Fibroblast of pulmonary artery (primary cell): Measurements from ENCODE around the gene TRPT1.

ENCODE experiments used
- DNase-seq: peaks from one replicate; pipeline ENCODE4 v3.0.0-alpha.2; 2010; ENCODE audit warnings: low read depth
- H3K4me3 ChIP-seq: replicated peaks from 2 replicates; pipeline ENCODE4 v1.5.1; 2011; ENCODE audit warnings: low read depth, mild to moderate bottlenecking, control low read depth, low read length, moderate library complexity
- TF ChIP-seq, protein P1 (sequence below): IDR thresholded peaks from 2 replicates; pipeline ENCODE4 v1.5.1; 2011; ENCODE audit warnings: mild to moderate bottlenecking, control low read depth, low read length, inconsistent platforms; ENCODE audit errors: missing control alignments

Gene TRPT1

DNA sequence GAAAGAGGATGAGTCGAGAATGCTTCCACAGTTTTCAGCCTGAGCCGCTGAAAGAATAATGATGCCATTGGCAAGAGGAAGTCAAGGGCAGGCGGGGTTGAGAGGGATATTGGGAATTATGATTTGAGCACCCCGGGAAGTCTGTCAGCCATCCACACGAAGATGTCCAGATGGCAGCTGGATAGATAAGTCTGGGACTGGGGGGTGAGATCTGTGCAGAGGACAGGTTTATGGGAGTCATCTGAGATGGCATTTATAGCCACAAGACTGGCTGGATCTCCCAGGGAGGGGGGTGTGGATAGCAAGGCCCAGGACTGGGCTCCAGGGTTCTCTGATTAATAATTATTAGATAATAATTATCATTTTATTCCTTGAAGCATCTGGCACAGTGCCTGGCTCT, 45.1 kb downstream of the TRPT1 start:
- TF ChIP-seq, protein P1, sequence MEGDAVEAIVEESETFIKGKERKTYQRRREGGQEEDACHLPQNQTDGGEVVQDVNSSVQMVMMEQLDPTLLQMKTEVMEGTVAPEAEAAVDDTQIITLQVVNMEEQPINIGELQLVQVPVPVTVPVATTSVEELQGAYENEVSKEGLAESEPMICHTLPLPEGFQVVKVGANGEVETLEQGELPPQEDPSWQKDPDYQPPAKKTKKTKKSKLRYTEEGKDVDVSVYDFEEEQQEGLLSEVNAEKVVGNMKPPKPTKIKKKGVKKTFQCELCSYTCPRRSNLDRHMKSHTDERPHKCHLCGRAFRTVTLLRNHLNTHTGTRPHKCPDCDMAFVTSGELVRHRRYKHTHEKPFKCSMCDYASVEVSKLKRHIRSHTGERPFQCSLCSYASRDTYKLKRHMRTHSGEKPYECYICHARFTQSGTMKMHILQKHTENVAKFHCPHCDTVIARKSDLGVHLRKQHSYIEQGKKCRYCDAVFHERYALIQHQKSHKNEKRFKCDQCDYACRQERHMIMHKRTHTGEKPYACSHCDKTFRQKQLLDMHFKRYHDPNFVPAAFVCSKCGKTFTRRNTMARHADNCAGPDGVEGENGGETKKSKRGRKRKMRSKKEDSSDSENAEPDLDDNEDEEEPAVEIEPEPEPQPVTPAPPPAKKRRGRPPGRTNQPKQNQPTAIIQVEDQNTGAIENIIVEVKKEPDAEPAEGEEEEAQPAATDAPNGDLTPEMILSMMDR: no peak
- H3K4me3 ChIP-seq: peak overlapping the region; percentile 3
- no peak for DNase-seq

DNA sequence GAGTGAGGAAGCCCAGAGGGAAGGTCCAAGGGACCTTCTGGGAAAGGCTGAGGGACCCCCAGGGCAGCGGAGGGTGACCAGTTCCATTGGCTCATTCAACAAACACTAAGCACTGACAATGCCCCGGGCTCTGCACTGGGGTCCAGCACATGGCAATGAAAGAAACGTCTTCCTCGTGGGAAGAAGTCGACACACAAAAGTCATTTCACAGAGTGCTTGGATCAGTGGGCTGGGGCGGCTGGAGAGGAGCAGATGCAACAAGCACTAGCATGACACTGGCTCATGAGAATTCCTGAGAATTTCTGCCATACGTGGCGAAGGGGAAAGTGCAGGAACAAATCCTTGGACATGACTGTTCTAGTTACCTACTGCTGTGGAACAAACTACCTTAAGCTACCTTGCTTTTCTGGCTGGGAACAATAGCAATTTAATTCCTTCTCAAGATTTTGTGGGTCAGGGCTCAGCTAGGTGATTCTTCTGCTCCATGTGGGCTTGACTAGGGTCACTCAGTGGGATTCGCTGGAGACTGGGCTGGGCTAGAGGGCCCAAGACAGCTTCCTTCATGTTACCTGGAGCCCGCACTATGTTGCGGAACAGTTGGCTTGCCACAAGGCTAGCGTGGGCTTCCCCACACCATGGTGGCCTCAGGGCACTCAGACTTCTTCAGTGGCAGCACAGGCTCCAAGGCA, 46.9 kb downstream of the TRPT1 start:
- no peak overlapping the region for H3K4me3 ChIP-seq
- no peak for DNase-seq
- TF ChIP-seq, protein P1: no peak

DNA sequence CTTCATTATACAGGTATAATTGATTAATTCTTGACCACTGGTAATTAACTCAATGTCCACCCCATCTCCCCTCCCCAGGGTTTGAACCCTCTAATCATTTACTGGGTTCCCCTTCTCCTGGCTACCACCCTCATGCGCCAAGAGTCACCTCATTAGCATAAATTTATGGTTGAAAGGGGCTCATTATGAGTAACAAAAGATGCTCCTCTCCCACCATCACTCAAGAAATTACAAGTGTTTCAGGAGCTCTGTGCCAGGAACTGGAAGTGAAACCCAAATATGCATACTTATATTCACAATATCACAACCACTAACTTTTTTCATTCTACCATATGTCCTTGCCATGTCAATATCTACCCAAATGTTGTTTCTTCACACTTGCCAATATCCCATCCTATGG, 47.8 kb downstream of the TRPT1 start:
- TF ChIP-seq, protein P1: no peak
- no peak for DNase-seq
- H3K4me3 ChIP-seq: no peak overlapping the region

DNA sequence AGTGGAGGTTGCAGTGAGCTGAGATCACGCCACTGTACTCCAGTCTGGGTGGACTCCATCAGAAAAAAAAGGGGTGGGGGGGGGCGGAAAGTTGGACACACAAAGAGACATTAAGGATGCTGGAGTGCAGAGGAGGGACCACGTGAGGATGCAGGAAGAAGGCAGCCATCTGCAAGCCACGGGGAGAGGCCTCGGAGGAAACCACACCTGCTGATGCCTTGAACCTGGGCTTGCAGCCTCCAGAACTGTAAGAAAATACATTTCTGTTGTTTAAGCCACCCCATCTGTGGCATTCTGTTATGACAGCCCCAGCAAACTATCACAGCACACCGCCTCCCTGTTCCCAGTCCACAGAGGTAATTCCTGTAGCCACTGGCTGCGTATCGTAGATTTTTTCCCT, 49.2 kb downstream of the TRPT1 start:
- DNase-seq: no peak
- no peak overlapping the region for H3K4me3 ChIP-seq
- TF ChIP-seq, protein P1: no peak
